OCI-LY3 (cell line): ENCODE data around the gene HAX1.
"Not testable (repeated sequence)": the region's sequence is repeated elsewhere in the genome, so short reads cannot be mapped to it uniquely, and the experiment has no call there.

Experiments
- H2AFZ ChIP-seq: fragments of 200-600, 300-600 bp; shearing (Covaris generic); 2 replicates; pipeline ENCODE4 v1.6.0; 2014; ENCODE audit warnings: antibody characterized with exemption, low read depth, low read length
- H3K27ac ChIP-seq: fragments of 200-600, 300-600 bp; sonication (generic); 2 replicates; pipeline ENCODE4 v1.5.1; 2014; ENCODE audit warnings: mild to moderate bottlenecking, low read length, moderate library complexity, mixed read lengths
- H3K27me3 ChIP-seq: fragments of 200-600, 300-600 bp; sonication (generic); 2 replicates; pipeline ENCODE4 v1.6.1; 2014; ENCODE audit warnings: low read depth, low read length, mixed read lengths
- H3K36me3 ChIP-seq: fragments of 200-600, 300-600 bp; sonication (generic); replicated peaks from 2 replicates; pipeline ENCODE3; 2014; ENCODE audit warnings: low read depth, low read length, mixed read lengths
- H3K4me1 ChIP-seq: fragments of 300-600, 200-600 bp; sonication (generic); 2 replicates; pipeline ENCODE4 v1.6.1; 2014; ENCODE audit warnings: low read length, mixed read lengths
- H3K4me2 ChIP-seq: fragments of 200-600, 300-600 bp; sonication (generic); 2 replicates; pipeline ENCODE4 v1.6.1; 2014; ENCODE audit warnings: low read length, mixed read lengths
- H3K4me3 ChIP-seq: fragments of 300-600, 200-600 bp; sonication (generic); 2 replicates; pipeline ENCODE4 v1.5.1; 2014; ENCODE audit warnings: antibody characterized with exemption, mild to moderate bottlenecking, low read length, moderate library complexity
- H3K79me2 ChIP-seq: fragments of 300-600, 200-600 bp; shearing (Covaris generic); 2 replicates; pipeline ENCODE4 v1.6.1; 2014; ENCODE audit warnings: mild to moderate bottlenecking, low read length, mixed read lengths
- H3K9ac ChIP-seq: fragments of 300-600, 200-600 bp; shearing (Covaris generic); 2 replicates; pipeline ENCODE4 v1.6.0; 2014; ENCODE audit warnings: mild to moderate bottlenecking, low read length, moderate library complexity
- H3K9me3 ChIP-seq: fragments of 200-600, 300-600 bp; shearing (Covaris generic); 2 replicates; pipeline ENCODE4 v1.6.1; 2014; ENCODE audit warnings: low read length, mixed read lengths; ENCODE audit not compliant: insufficient read depth
- H4K20me1 ChIP-seq: fragments of 200-600, 300-600 bp; sonication (generic); 2 replicates; pipeline ENCODE4 v1.6.1; 2016; ENCODE audit warnings: low read length, mixed read lengths; ENCODE audit not compliant: insufficient read depth
- CTCF ChIP-seq: fragments of 200-600, 300-600 bp; sonication (generic); IDR thresholded peaks from 2 replicates; pipeline ENCODE4 v1.5.1; 2014; ENCODE audit warnings: antibody characterized with exemption, low read length, low read depth
- EZH2phosphoT487 ChIP-seq: fragments of 200-600 bp; shearing (Covaris generic); IDR thresholded peaks from 2 replicates; pipeline ENCODE4 v1.6.1; 2018; ENCODE audit warnings: antibody characterized with exemption, mixed run types, low read depth

Gene HAX1

GRCh38 chr1:154265586-154265985 lies 6.8 kb upstream of the HAX1 start:
- Histone ChIP-seq H3K4me2 (no peak overlapping the region), H3K4me1 (peaks cover 26% of the 10 kb centered on the region), H3K27ac (0 out of 2 replicates have a peak overlapping the region, but pooled peaks have one; percentile 37), H3K4me3 (no peak overlapping the region), H3K9me3 (no peaks in the 10 kb centered on the region), H3K27me3 (no peaks in the 10 kb centered on the region), H3K9ac (no peak overlapping the region), H2AFZ (no peak overlapping the region), H3K36me3 (peaks cover 70% of the 10 kb centered on the region), H3K79me2 (peaks cover 14% of the 10 kb centered on the region; the same call in 1 of the 2 replicates), H4K20me1 (no peaks in the 10 kb centered on the region)
- TF ChIP-seq CTCF (no peak), EZH2phosphoT487 (no peak)

- Histone ChIP-seq H3K36me3 (peaks cover 37% of the 10 kb centered on the region), H3K9me3 (no peaks in the 10 kb centered on the region), H3K4me1 (peaks cover 44% of the 10 kb centered on the region), H3K4me2 (peak overlapping the region; percentile 85), H3K27ac (peak overlapping the region; percentile 84), H3K9ac (peak overlapping the region; percentile 98), H4K20me1 (no peaks in the 10 kb centered on the region), H3K4me3 (peak overlapping the region; percentile 94), H2AFZ (no peak overlapping the region), H3K79me2 (peaks cover 16% of the 10 kb centered on the region), H3K27me3 (no peaks in the 10 kb centered on the region)
- TF ChIP-seq CTCF (no peak), EZH2phosphoT487 (no peak)
These were observed 1.6 kb upstream of the HAX1 start for GRCh38 chr1:154270833-154271232.

- Histone ChIP-seq H3K9ac (peak overlapping the region; percentile 98), H3K9me3 (no peaks in the 10 kb centered on the region), H3K4me2 (peak overlapping the region; percentile 81), H3K79me2 (peaks cover 16% of the 10 kb centered on the region), H4K20me1 (no peaks in the 10 kb centered on the region), H3K27me3 (no peaks in the 10 kb centered on the region), H3K4me3 (peak overlapping the region; percentile 94), H3K4me1 (peaks cover 33% of the 10 kb centered on the region), H3K36me3 (peaks cover 31% of the 10 kb centered on the region), H2AFZ (peak overlapping the region; percentile 65), H3K27ac (peak overlapping the region; percentile 84)
- TF ChIP-seq CTCF (no peak), EZH2phosphoT487 (no peak)
These were observed 652 bp downstream of the HAX1 start for GRCh38 chr1:154272999-154273563.

- no peaks in the 10 kb centered on the region for H3K9me3 ChIP-seq
- H3K9ac ChIP-seq: no peak overlapping the region
- peaks cover 16% of the 10 kb centered on the region for H3K79me2 ChIP-seq
- no peak overlapping the region for H3K27ac ChIP-seq
- H4K20me1 ChIP-seq: no peaks in the 10 kb centered on the region
- no peak overlapping the region for H3K4me2 ChIP-seq
- H2AFZ ChIP-seq: no peak overlapping the region
- peaks cover 9% of the 10 kb centered on the region for H3K4me1 ChIP-seq
- TF ChIP-seq EZH2phosphoT487: no peak
- TF ChIP-seq CTCF: peak; percentile 39; the same call in 1 of the 2 replicates
- no peaks in the 10 kb centered on the region for H3K27me3 ChIP-seq
- peaks cover 14% of the 10 kb centered on the region for H3K36me3 ChIP-seq
- H3K4me3 ChIP-seq: no peak overlapping the region
These were observed 4.4 kb downstream of the HAX1 start for GRCh38 chr1:154276797-154277196.

GRCh38 chr1:154287591-154287990 lies 15.2 kb downstream of the HAX1 start:
- H3K4me2 ChIP-seq, H3K27me3 ChIP-seq: not testable (repeated sequence)

More at GRCh38 chr1:154287591-154287990, 15.2 kb downstream of the HAX1 start:
- not testable (repeated sequence) for H3K36me3 ChIP-seq, H4K20me1 ChIP-seq, H3K9ac ChIP-seq, H3K27ac ChIP-seq, H2AFZ ChIP-seq, H3K79me2 ChIP-seq, H3K4me1 ChIP-seq, H3K9me3 ChIP-seq, H3K4me3 ChIP-seq
